Karpas-422 (cell line): ENCODE results near the gene SYCE3. TPM values are rescaled to one million over a fixed set of nuclear protein-coding genes. Genes with fewer than 3 reads are reported as not detected.
A peak's percentile ranks its signal among the peaks of the same experiment; 100 is the strongest.
"Not testable (repeated sequence)": the region's sequence is repeated elsewhere in the genome, so short reads cannot be mapped to it uniquely, and the experiment has no call there.

ENCODE experiments used
- DNase-seq: peaks from one replicate; pipeline ENCODE4 v3.0.0-alpha.2; 2015
- H2AFZ ChIP-seq: fragments of 200-600 bp; sonication (generic); 2 replicates; pipeline ENCODE4 v1.6.1; 2014; ENCODE audit warnings: antibody characterized with exemption, low read length, mixed read lengths
- H3K27ac ChIP-seq: fragments of 200-600 bp; sonication (generic); 2 replicates; pipeline ENCODE4 v1.5.1; 2014; ENCODE audit warnings: mild to moderate bottlenecking, low read length, moderate library complexity
- H3K27me3 ChIP-seq: fragments of 200-600 bp; sonication (generic); 2 replicates; pipeline ENCODE4 v1.6.1; 2014; ENCODE audit warnings: low read length, mixed read lengths
- H3K36me3 ChIP-seq: fragments of 200-600 bp; sonication (generic); 2 replicates; pipeline ENCODE4 v1.6.1; 2014; ENCODE audit warnings: low read length, mixed read lengths; ENCODE audit not compliant: insufficient read depth
- H3K4me1 ChIP-seq: fragments of 200-600 bp; sonication (generic); 2 replicates; pipeline ENCODE4 v1.6.1; 2014; ENCODE audit warnings: mild to moderate bottlenecking, low read length, mixed read lengths
- H3K4me2 ChIP-seq: fragments of 200-600 bp; sonication (generic); 2 replicates; pipeline ENCODE4 v1.6.1; 2014; ENCODE audit warnings: low read length, low read depth, mild to moderate bottlenecking; ENCODE audit not compliant: poor library complexity, severe bottlenecking
- H3K4me3 ChIP-seq: fragments of 200-600 bp; sonication (generic); 2 replicates; pipeline ENCODE4 v1.5.1; 2014; ENCODE audit warnings: mild to moderate bottlenecking, antibody characterized with exemption, low read length, mixed read lengths
- H3K79me2 ChIP-seq: fragments of 200-600 bp; sonication (generic); 2 replicates; pipeline ENCODE4 v1.6.1; 2014; ENCODE audit warnings: mild to moderate bottlenecking, low read length, mixed read lengths
- H3K9ac ChIP-seq: fragments of 200-600 bp; sonication (generic); 2 replicates; pipeline ENCODE4 v1.6.0; 2014; ENCODE audit warnings: low read length
- H3K9me2 ChIP-seq: fragments of 200-600 bp; sonication (generic), shearing (Covaris generic); replicated peaks from 2 replicates; pipeline ENCODE4 v1.6.0; 2014; ENCODE audit warnings: mild to moderate bottlenecking, low read length, moderate library complexity; ENCODE audit not compliant: insufficient read depth
- H3K9me3 ChIP-seq: fragments of 300-700, 200-600 bp; sonication (generic); 2 replicates; pipeline ENCODE4 v1.6.1; 2014; ENCODE audit warnings: low read length, mixed read lengths
- H4K20me1 ChIP-seq: fragments of 200-600 bp; sonication (generic); 2 replicates; pipeline ENCODE4 v1.6.1; 2014; ENCODE audit warnings: mild to moderate bottlenecking, antibody characterized with exemption, low read length, low read depth; ENCODE audit not compliant: insufficient read depth
- total RNA-seq: library from RNA; depleted of rRNA; stranded (reverse); fragments of >200 nt; shearing (Covaris generic); gene quantifications from 2 replicates; pipeline ENCODE4 v1.2.3, GENCODE V29; 2014; ENCODE audit warnings: low replicate concordance; rRNA removed

Gene SYCE3
- total RNA-seq: not detected in 2 replicates

GRCh38 chr22:50562523-50563412 lies at the start of gene SYCE3:
Gene SYCE3, minus strand, starts transcription at chr22:50562919. Its CDS starts 6,514 bp downstream, at chr22:50556405.
- H3K27me3 ChIP-seq: no peaks in the 10 kb centered on the region
- no peak within 1 kb of the TSS for H3K27ac ChIP-seq
- H3K4me1 ChIP-seq: peaks cover 9% of the 10 kb centered on the region
- peak within 1 kb of the TSS; percentile 85 for H3K9ac ChIP-seq
- H3K4me2 ChIP-seq: peak within 1 kb of the TSS; percentile 100
- H4K20me1 ChIP-seq: no peaks in the 10 kb centered on the region
- H3K4me3 ChIP-seq: peak within 1 kb of the TSS; percentile 96
- peak; percentile 99 for DNase-seq
- H3K79me2 ChIP-seq: no peaks in the 10 kb centered on the region
- no peaks in the 10 kb centered on the region for H3K9me2 ChIP-seq
- no peaks in the 10 kb centered on the region for H3K36me3 ChIP-seq
- peak within 1 kb of the TSS; percentile 95 for H2AFZ ChIP-seq
- no peaks in the 10 kb centered on the region for H3K9me3 ChIP-seq

GRCh38 chr22:50612168-50612527 lies 49.4 kb upstream of the SYCE3 start:
- Histone ChIP-seq H3K36me3 (no peaks in the 10 kb centered on the region), H2AFZ (no peak overlapping the region), H3K4me2 (no peak overlapping the region), H3K27me3 (no peaks in the 10 kb centered on the region), H3K9me2 (no peaks in the 10 kb centered on the region), H3K4me3 (no peak overlapping the region), H3K79me2 (no peaks in the 10 kb centered on the region), H3K9ac (no peak overlapping the region), H3K9me3 (no peaks in the 10 kb centered on the region), H3K27ac (no peak overlapping the region), H3K4me1 (no peaks in the 10 kb centered on the region), H4K20me1 (no peaks in the 10 kb centered on the region)
- no peak for DNase-seq

- no peak overlapping the region for H3K4me2 ChIP-seq
- DNase-seq: no peak
These were observed 48.8 kb upstream of the SYCE3 start for GRCh38 chr22:50611341-50612060.

GRCh38 chr22:50610581-50610980 lies 47.9 kb upstream of the SYCE3 start:
- Histone ChIP-seq H3K36me3 (no peaks in the 10 kb centered on the region), H4K20me1 (no peaks in the 10 kb centered on the region)
- DNase-seq: no peak

More at GRCh38 chr22:50611341-50612060, 48.8 kb upstream of the SYCE3 start:
- Histone ChIP-seq H3K79me2 (no peaks in the 10 kb centered on the region), H3K27me3 (no peaks in the 10 kb centered on the region), H3K9ac (no peak overlapping the region), H3K27ac (no peak overlapping the region), H3K4me1 (no peaks in the 10 kb centered on the region), H3K9me3 (no peaks in the 10 kb centered on the region), H3K9me2 (no peaks in the 10 kb centered on the region), H3K36me3 (no peaks in the 10 kb centered on the region), H3K4me3 (no peak overlapping the region), H2AFZ (no peak overlapping the region), H4K20me1 (no peaks in the 10 kb centered on the region)

GRCh38 chr22:50610041-50610451 lies 47.3 kb upstream of the SYCE3 start:
- DNase-seq: no peak
- H3K36me3 ChIP-seq: no peaks in the 10 kb centered on the region
- H3K27ac ChIP-seq: no peak overlapping the region
- H4K20me1 ChIP-seq: no peaks in the 10 kb centered on the region
- H3K79me2 ChIP-seq: no peaks in the 10 kb centered on the region
- H3K9ac ChIP-seq: no peak overlapping the region
- H3K27me3 ChIP-seq: no peaks in the 10 kb centered on the region
- H3K4me1 ChIP-seq: peaks cover 10% of the 10 kb centered on the region
- H3K9me3 ChIP-seq: no peaks in the 10 kb centered on the region
- H3K4me3 ChIP-seq: no peak overlapping the region
- H3K4me2 ChIP-seq: no peak overlapping the region
- H2AFZ ChIP-seq: no peak overlapping the region
- H3K9me2 ChIP-seq: no peaks in the 10 kb centered on the region

More at GRCh38 chr22:50610581-50610980, 47.9 kb upstream of the SYCE3 start:
- Histone ChIP-seq H3K27ac (no peak overlapping the region), H3K79me2 (no peaks in the 10 kb centered on the region), H3K4me2 (no peak overlapping the region), H3K4me1 (peaks cover 6% of the 10 kb centered on the region), H3K27me3 (no peaks in the 10 kb centered on the region), H2AFZ (no peak overlapping the region), H3K9me3 (no peaks in the 10 kb centered on the region), H3K9ac (no peak overlapping the region), H3K4me3 (no peak overlapping the region), H3K9me2 (no peaks in the 10 kb centered on the region)

GRCh38 chr22:50609599-50609998 lies 46.9 kb upstream of the SYCE3 start:
- Histone ChIP-seq H3K9me2 (no peaks in the 10 kb centered on the region), H2AFZ (no peak overlapping the region), H4K20me1 (no peaks in the 10 kb centered on the region), H3K4me3 (no peak overlapping the region), H3K79me2 (no peaks in the 10 kb centered on the region), H3K27me3 (no peaks in the 10 kb centered on the region), H3K4me2 (no peak overlapping the region), H3K36me3 (no peaks in the 10 kb centered on the region), H3K27ac (no peak overlapping the region), H3K9ac (no peak overlapping the region), H3K4me1 (peaks cover 10% of the 10 kb centered on the region), H3K9me3 (no peaks in the 10 kb centered on the region)
- DNase-seq: no peak

- no peak overlapping the region for H3K9ac ChIP-seq
- H3K36me3 ChIP-seq: no peaks in the 10 kb centered on the region
- no peaks in the 10 kb centered on the region for H3K9me2 ChIP-seq
- no peaks in the 10 kb centered on the region for H4K20me1 ChIP-seq
- no peak overlapping the region for H3K4me2 ChIP-seq
- H3K4me3 ChIP-seq: no peak overlapping the region
- H3K27me3 ChIP-seq: no peaks in the 10 kb centered on the region
- no peak for DNase-seq
- no peak overlapping the region for H3K27ac ChIP-seq
- no peaks in the 10 kb centered on the region for H3K79me2 ChIP-seq
- H2AFZ ChIP-seq: no peak overlapping the region
- no peaks in the 10 kb centered on the region for H3K9me3 ChIP-seq
- H3K4me1 ChIP-seq: peaks cover 10% of the 10 kb centered on the region
These were observed 46.3 kb upstream of the SYCE3 start for GRCh38 chr22:50608996-50609395.

GRCh38 chr22:50608058-50608840 lies 45.5 kb upstream of the SYCE3 start:
- H3K9me3 ChIP-seq, H3K4me3 ChIP-seq, H2AFZ ChIP-seq, H3K9me2 ChIP-seq, H3K4me1 ChIP-seq, DNase-seq, H4K20me1 ChIP-seq, H3K27me3 ChIP-seq, H3K79me2 ChIP-seq, H3K27ac ChIP-seq, H3K9ac ChIP-seq, H3K36me3 ChIP-seq, H3K4me2 ChIP-seq: not testable (repeated sequence)
